Activated CD4-positive, alpha-beta T cell treated with anti-CD3 and anti-CD28 coated beads for 1 hour (primary cell): ENCODE data around the gene GPC5.

Source experiments
- DNase-seq: peaks from one replicate; pipeline ENCODE4 v3.0.0-alpha.2; 2020

GPC5 gene

GRCh38 chr13:91544723-91545122 lies 146.3 kb downstream of the GPC5 start:
- DNase-seq: no peak

DNA sequence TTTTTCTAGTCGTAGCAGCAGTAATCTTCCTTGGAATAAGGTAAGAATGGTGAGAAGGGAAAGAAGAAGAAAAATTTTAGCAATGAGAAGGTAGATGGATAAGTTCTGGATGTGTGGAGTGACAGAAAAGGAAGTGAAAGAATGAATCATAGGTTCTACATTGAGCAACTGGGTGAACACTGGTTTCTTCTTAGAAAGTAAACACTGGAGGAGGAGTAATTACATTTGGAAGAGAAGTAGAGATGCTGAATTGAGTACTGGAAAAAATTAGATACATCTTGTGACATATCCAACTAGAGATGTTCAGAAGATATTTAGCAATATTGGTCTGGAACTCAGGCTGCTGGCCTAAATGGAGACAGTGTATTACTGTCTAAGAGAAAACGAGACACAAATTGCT lies 148.5 kb downstream of the GPC5 start:
- no peak for DNase-seq

- no peak for DNase-seq
Observed at GRCh38 chr13:91553584-91553983, 155.2 kb downstream of the GPC5 start.

- no peak for DNase-seq
Observed at GRCh38 chr13:91554101-91554500, 155.7 kb downstream of the GPC5 start.

- DNase-seq: no peak
Observed at GRCh38 chr13:91557328-91558090, 159.1 kb downstream of the GPC5 start.

DNA sequence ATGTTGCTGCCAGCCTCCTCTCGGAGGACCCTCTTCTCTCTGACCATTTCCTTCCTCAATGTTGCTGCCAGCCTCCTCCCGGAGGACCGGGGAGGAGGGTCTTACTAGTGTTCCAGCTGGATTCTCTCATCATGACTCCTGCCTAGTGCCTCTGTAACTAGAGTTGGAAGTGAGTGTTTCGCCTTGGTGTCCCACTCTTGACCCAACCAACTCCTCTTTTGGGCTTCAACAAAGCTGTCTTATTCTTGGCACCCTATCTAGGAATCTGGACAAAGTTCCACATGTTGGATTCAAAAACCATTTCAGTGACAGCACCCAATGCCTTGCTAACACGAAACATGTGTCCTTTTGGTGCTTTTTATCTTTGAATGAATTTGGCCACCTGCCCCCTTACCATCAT lies 165.4 kb downstream of the GPC5 start:
- no peak for DNase-seq

DNA sequence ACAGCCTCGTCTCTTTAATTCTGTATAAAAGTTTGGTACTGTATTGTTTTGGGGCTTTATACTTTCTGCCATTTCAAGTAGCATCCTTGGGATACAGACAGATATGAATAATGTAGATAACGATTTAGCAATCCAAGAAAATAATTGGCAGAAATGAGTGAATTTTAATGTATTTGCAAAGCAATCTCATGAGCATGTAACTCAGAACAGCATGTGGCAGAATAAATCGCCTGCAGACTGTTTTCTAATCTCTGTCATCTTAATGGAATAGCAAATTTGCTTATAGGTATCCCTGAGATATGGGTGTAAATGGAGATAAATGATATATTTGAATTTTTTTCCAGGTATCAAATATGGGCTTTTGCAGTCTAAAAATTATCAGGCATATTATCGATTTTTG lies 166.0 kb downstream of the GPC5 start:
- DNase-seq: no peak

- DNase-seq: no peak
Observed at GRCh38 chr13:91565296-91565695, 166.9 kb downstream of the GPC5 start.

DNA sequence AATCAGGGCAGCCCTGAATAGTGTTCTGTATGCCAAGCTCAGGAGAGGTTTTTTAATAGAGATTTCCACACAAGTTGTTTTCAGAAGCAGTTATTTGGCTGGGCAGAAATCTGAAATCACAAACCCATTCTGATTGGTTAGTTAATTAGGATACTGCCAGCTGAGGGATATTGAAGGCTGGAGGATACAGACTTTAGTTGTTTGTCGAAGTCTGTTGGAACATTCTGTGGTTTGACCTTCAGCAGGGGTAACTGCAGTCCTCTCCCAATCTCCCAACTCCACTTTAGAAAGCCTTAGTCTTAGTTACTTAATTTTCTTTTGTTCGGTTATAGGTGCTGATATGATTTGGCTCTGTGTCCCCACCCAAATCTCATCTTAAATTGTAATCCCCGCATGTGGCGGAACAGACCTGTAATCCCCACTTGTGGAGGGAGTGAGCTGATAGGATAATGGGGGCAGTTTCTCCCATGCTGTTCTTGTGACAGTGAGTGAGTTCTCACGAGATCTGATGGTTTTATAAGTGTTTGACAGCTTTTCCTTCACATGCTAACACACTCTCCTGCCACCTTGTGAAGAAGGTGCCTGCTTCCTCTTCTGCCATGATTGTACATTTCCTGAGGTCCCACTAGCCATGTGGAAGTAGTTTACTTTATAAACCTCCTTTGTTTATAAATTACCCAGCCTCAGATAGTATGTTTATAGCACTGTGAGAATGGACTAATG lies 169.2 kb downstream of the GPC5 start:
- no peak for DNase-seq

- no peak for DNase-seq
Observed at GRCh38 chr13:91571681-91572080, 173.3 kb downstream of the GPC5 start.

- no peak for DNase-seq
Observed at GRCh38 chr13:91572439-91572838, 174.0 kb downstream of the GPC5 start.

DNA sequence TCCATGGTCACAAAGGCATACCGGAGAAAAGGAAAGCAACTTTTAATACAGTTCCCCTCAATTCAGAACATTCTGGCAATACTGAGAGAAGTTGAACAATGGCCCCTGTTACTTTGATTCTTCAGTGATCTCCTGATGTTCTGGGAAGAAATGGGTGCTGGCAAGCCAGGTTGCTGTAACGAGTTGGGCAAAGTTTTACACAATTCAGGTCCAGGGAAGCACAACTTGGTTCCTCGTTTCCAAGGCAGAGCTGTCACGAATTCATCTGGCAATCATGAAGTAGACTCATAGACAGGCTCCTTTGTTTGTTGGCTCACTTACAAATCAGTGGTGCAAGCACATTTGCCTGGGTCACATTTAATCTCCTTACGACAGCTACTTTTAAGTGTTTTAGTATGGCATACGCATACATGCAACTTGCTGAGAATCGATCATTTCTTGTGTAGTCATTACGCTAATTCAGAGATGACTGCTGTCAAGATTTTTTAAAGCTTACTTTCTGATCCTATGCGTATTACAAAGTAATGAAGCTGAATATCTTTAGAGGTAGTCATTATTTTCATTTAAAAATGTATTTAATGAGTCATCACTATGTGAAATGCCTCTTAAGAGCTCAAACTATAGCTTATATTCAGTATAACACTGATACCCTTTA lies 174.7 kb downstream of the GPC5 start:
- no peak for DNase-seq

DNA sequence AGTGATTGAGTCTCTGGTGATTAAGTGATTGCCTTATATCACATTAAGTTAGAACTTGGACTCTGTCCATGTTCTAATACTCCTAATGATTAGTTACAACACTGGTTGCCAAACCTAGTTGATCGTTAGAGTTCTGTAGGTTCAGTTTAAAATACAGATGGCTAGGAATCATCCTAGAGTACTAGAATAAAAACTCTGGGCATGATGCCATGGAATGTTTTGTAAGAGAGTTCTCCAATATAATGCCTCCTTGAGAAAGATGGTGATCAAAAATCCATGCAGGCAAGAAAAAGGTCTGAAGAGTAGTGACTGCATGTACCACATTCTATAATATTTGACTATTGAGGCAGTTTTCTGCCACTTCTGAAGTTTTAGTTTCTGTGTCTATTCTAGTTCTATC lies 176.3 kb downstream of the GPC5 start:
- DNase-seq: no peak

DNA sequence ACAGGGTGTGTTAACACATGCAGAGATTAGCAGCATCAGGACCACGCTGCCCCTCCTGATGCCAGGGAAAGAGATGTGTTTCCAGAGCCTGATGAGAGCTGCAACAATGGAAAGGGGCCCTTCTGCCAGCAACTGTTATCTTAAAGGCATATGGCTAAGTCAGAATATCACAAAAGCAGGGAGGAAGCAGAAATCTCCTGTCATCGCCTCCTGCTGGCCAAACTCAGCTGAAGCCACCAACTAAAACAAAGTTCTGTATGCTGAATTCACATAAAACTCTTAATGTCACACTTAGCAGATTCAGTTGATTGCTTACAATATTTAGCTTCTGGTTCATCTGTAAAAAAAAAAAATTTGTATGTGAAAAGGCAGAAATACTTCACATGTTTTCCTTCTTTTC lies 178.2 kb downstream of the GPC5 start:
- DNase-seq: no peak

DNA sequence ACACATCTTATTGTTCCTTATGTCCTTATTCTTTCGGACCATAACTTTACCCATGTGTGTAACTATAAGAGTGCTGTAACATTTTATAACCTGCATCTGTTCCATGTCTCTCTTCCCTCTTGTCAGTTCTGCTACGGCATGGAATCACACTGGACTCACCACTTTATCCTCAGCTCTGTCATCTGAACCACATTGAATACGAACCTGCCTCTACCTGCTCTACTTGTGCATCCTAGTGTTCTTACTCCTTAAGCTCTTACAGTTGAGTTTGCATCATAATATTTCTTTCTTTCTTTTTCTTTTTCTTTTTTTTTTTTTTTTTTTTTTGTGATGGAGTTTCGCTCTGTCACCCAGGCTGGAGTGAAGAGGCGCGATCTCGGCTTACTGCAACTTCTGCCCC lies 180.9 kb downstream of the GPC5 start:
- DNase-seq: no peak

DNA sequence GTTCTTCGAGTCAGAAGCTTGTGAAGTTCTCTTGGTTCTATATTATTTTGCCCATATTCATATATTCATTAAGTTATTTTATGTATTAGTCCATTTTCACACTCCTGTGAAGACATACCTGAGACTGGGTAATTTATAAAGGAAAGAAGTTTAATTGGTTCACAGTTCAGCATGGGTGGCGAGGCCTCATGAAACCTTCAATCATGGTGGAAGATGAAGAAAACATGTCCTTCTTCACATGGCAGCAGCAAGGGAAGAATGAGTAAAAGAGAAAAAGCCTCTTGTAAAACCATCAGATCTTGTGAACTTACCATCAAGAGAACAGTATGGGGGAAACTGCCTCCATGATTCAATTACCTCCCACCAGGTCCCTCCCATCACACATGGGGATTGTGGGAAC lies 182.3 kb downstream of the GPC5 start:
- DNase-seq: no peak

DNA sequence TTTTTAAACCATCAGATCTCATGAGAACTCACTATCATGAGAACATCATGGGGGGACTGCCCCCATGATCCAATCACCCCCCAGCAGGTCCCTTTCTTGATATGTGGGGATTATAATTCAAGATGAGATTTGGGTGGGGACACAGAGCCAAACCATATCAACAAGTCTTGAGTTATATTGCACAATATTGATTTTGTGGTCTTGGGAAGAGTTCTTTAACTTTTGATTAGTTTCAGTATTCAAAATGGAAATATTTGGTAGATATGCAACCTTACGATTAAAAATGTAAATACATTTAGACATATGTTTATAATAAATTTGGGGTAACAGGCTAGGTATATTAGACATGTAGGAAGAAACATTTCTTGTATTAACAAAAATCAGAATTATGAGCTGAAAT lies 188.2 kb downstream of the GPC5 start:
- DNase-seq: no peak

- no peak for DNase-seq
Observed at GRCh38 chr13:91588541-91588940, 190.1 kb downstream of the GPC5 start.

- no peak for DNase-seq
Observed at GRCh38 chr13:91592056-91593014, 193.9 kb downstream of the GPC5 start.

GRCh38 chr13:91593456-91593855 lies 195.0 kb downstream of the GPC5 start:
- no peak for DNase-seq

DNA sequence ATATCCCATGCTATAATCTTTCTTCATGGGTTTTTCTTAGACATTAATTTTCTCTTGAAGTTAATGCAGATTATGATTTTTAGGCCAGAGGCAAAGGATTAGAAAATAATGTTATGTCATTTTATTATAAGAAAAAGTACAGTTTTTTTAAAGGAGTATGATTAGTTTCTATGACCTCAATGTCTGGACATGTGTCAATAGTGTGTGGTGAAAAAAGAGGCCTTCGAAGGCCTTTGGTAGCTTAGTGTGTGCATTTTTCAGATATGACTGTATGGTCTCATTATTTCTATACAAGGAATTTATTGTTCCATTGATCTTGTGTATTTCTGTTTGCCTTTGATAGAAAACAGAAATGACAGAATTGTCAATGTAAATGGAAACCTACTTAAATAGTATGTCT lies 195.6 kb downstream of the GPC5 start:
- DNase-seq: no peak

GRCh38 chr13:91595677-91596076 lies 197.3 kb downstream of the GPC5 start:
- no peak for DNase-seq

DNA sequence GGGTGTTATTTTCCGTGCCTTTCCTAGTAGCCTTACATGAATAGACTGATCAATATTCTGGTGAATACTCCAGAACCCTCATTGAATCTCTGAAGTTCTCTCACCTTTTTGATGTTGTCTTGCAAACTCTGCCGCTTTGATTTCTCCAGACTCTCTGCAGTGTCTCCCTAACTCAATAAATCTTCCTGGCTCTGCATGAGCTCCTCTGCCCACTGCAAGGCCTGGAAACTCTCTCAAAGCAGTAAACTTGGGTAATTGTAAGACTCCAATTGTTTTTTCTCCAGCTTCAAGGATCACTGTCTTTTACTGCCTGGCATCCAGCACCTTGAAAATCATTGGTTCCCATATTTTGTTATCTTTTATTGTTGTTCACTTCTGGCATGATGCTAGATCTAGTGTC lies 198.4 kb downstream of the GPC5 start:
- no peak for DNase-seq
